HL-60 (cell line): ENCODE measurements around the gene RSRP1.
A peak's percentile ranks its signal among the peaks of the same experiment; 100 is the strongest.
"Not testable (repeated sequence)": the region's sequence is repeated elsewhere in the genome, so short reads cannot be mapped to it uniquely, and the experiment has no call there.

Source experiments
- DNase-seq, 2 experiments: peaks; one replicate each; pipeline ENCODE4 v3.0.0-alpha.2; 2010 to 2020; ENCODE audit warnings: low read depth in 1 of 2, low spot score in 1 of 2
- H3K27ac ChIP-seq: fragments of 250-450 bp; sonication (Bioruptor Pico); replicated peaks from 2 replicates; pipeline ENCODE4 v1.5.1; 2020; ENCODE audit warnings: mild to moderate bottlenecking, moderate library complexity
- H3K27me3 ChIP-seq: fragments of 250-450 bp; sonication (Bioruptor Pico); 2 replicates; pipeline ENCODE4 v1.5.1; 2021; ENCODE audit warnings: mild to moderate bottlenecking, moderate library complexity; ENCODE audit not compliant: insufficient read depth, poor library complexity, severe bottlenecking
- H3K4me3 ChIP-seq: replicated peaks from 2 replicates; pipeline ENCODE4 v1.5.1; 2011; ENCODE audit warnings: mild to moderate bottlenecking, control low read depth, low read length; ENCODE audit not compliant: insufficient read depth
- GABPA ChIP-seq: IDR thresholded peaks from 2 replicates; pipeline ENCODE4 v1.6.1; 2012; ENCODE audit warnings: low read depth
- POLR2AphosphoS5 ChIP-seq: IDR thresholded peaks from 2 replicates; pipeline ENCODE4 v1.6.1; 2012; ENCODE audit warnings: low read depth
- SPI1 ChIP-seq: IDR thresholded peaks from 2 replicates; pipeline ENCODE4 v1.6.1; 2012; ENCODE audit warnings: low read depth, mild to moderate bottlenecking, borderline replicate concordance
- TF ChIP-seq, protein P1 (sequence below): IDR thresholded peaks from one replicate; pipeline ENCODE4 v1.5.1; 2011; ENCODE audit warnings: low read length, control low read depth, inconsistent platforms; ENCODE audit not compliant: insufficient read depth
- TF ChIP-seq, protein P2 (sequence below): IDR thresholded peaks from 2 replicates; pipeline ENCODE4 v1.6.1; 2012; ENCODE audit warnings: low read depth; ENCODE audit not compliant: insufficient replicate concordance

Gene RSRP1

DNA sequence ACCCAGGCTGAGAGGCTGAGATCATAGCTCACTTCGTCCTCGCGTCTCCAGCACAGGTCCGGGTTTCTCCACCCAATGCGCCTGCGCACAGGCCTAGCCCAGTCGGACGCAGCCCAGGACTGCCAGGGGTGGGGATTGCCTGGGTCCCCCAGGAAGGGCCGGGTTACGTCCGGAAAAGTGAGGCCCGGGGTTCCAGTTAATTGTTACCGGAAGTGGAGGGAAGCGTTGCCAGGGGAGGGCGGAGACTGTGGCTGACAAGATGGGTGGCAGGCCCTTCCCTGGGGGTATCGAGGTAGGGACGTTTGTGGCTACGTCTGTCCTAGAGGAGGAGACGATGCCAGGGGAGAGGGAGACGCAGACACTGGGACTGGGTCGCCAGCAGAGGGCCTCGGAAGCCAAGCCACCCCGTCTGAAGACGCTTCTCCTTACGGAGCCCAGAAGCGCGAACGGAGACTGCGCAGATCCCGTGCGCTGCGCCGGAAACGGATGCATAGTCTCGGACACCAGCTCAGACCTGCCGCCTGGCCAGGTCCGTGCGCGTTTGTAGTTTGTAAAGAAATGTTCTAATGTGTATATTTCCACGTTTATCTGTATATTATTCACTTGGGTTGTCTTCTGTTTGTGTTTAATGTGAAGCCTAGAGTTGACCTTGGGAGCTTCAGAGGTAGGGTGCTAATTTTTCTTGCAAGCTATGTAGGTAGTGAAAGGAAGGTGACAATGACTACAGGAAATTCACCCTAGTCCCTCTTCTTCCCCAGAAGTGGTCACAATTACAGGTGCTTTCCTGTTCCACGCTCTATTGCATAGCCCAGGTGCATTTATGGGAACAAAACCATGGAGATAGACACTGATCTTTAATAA, 7.3 kb downstream of the RSRP1 start:
- H3K27ac ChIP-seq, result peak overlapping the region; percentile 77
- no peaks in the 10 kb centered on the region for H3K27me3 ChIP-seq
- H3K4me3 ChIP-seq, result peak overlapping the region; percentile 35
- peak; percentile 89 to 97 for DNase-seq
- TF ChIP-seq, protein P1, sequence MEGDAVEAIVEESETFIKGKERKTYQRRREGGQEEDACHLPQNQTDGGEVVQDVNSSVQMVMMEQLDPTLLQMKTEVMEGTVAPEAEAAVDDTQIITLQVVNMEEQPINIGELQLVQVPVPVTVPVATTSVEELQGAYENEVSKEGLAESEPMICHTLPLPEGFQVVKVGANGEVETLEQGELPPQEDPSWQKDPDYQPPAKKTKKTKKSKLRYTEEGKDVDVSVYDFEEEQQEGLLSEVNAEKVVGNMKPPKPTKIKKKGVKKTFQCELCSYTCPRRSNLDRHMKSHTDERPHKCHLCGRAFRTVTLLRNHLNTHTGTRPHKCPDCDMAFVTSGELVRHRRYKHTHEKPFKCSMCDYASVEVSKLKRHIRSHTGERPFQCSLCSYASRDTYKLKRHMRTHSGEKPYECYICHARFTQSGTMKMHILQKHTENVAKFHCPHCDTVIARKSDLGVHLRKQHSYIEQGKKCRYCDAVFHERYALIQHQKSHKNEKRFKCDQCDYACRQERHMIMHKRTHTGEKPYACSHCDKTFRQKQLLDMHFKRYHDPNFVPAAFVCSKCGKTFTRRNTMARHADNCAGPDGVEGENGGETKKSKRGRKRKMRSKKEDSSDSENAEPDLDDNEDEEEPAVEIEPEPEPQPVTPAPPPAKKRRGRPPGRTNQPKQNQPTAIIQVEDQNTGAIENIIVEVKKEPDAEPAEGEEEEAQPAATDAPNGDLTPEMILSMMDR, result peak; percentile 77
- TF ChIP-seq GABPA, result peak; percentile 83
- TF ChIP-seq SPI1, result peak; percentile 11; the same call in 1 of the 2 replicates
- TF ChIP-seq, protein P2, sequence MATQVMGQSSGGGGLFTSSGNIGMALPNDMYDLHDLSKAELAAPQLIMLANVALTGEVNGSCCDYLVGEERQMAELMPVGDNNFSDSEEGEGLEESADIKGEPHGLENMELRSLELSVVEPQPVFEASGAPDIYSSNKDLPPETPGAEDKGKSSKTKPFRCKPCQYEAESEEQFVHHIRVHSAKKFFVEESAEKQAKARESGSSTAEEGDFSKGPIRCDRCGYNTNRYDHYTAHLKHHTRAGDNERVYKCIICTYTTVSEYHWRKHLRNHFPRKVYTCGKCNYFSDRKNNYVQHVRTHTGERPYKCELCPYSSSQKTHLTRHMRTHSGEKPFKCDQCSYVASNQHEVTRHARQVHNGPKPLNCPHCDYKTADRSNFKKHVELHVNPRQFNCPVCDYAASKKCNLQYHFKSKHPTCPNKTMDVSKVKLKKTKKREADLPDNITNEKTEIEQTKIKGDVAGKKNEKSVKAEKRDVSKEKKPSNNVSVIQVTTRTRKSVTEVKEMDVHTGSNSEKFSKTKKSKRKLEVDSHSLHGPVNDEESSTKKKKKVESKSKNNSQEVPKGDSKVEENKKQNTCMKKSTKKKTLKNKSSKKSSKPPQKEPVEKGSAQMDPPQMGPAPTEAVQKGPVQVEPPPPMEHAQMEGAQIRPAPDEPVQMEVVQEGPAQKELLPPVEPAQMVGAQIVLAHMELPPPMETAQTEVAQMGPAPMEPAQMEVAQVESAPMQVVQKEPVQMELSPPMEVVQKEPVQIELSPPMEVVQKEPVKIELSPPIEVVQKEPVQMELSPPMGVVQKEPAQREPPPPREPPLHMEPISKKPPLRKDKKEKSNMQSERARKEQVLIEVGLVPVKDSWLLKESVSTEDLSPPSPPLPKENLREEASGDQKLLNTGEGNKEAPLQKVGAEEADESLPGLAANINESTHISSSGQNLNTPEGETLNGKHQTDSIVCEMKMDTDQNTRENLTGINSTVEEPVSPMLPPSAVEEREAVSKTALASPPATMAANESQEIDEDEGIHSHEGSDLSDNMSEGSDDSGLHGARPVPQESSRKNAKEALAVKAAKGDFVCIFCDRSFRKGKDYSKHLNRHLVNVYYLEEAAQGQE, result no peak
- TF ChIP-seq POLR2AphosphoS5, result peak; percentile 91

DNA sequence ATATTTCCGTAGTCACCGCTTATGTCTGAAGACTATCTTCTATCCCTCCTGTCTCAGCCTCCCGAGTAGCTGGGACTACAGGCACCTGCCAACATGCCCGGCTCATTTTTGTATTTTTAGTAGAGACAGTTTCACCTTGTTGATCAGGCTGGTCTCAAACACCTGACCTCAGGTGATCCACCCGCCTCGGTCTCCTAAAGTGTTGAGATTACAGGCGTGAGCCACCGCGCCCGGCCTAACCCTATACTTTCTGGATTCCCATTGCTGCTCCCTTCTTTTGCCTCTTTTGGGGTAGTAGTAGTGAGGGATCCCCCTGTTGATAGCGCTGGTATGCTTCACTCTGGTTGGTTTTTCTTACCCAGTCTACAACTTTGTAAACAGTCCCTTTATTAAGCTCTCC, 9.2 kb downstream of the RSRP1 start:
- no peak for TF ChIP-seq GABPA
- TF ChIP-seq, protein P1, result no peak
- TF ChIP-seq POLR2AphosphoS5, result no peak
- TF ChIP-seq, protein P2, result no peak
- TF ChIP-seq SPI1, result no peak
- no peak for DNase-seq
- H3K4me3 ChIP-seq, result no peak overlapping the region
- no peaks in the 10 kb centered on the region for H3K27me3 ChIP-seq
- H3K27ac ChIP-seq, result no peak overlapping the region

DNA sequence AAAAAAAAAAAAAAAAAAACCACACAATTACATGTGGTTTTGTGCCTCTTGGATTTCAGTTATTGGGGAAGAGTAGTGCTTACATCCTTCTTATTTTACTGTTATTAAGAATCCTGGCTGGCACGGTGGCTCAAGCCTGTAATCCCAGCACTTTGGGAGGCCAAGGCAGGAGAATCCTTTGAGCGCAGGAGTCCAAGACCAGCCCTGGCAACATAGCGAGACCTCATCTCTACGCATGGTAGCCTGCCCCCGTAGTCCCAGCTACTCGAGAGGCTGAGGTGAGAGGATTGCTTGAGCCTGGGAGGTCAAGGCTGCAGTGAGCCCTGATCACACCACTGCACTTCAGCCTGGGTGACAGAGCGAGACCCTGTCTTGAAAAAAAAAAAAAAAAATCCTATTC, 11.0 kb downstream of the RSRP1 start:
- H3K4me3 ChIP-seq, H3K27me3 ChIP-seq, DNase-seq, H3K27ac ChIP-seq: not testable (repeated sequence)

DNA sequence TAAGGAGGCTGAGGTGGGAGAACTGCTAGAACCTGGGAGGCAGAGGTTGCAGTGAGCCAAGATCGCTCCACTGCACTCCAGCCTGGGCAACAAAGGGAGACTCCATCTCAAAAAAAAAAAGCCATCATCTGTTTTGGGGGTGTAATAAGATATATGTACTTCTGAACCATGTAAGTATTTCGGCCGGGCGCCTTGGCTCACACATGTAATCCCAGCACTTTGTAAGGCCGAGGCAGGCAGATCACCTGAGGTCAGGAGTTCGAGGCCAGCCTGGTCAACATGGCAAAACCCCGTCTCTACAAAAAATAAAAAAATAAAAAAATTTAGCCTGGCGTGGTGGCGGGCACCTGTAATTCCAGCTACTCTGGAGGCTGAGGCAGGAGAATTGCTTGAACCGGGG, 11.8 kb downstream of the RSRP1 start:
- H3K4me3 ChIP-seq, DNase-seq: not testable (repeated sequence)

More for the DNA sequence above, 11.8 kb downstream of the RSRP1 start:
- not testable (repeated sequence) for H3K27me3 ChIP-seq, H3K27ac ChIP-seq
